Erythroblast (primary cell): ENCODE results near the gene NXF1.

ENCODE experiments used
- GATA1 ChIP-seq: IDR thresholded peaks from 2 replicates; pipeline ENCODE4 v1.6.1; 2011; ENCODE audit warnings: low read depth, mild to moderate bottlenecking, control low read depth, low read length, moderate library complexity
- POLR2A ChIP-seq: IDR thresholded peaks from 2 replicates; pipeline ENCODE4 v1.6.1; 2011; ENCODE audit warnings: mild to moderate bottlenecking, low read length

DNA sequence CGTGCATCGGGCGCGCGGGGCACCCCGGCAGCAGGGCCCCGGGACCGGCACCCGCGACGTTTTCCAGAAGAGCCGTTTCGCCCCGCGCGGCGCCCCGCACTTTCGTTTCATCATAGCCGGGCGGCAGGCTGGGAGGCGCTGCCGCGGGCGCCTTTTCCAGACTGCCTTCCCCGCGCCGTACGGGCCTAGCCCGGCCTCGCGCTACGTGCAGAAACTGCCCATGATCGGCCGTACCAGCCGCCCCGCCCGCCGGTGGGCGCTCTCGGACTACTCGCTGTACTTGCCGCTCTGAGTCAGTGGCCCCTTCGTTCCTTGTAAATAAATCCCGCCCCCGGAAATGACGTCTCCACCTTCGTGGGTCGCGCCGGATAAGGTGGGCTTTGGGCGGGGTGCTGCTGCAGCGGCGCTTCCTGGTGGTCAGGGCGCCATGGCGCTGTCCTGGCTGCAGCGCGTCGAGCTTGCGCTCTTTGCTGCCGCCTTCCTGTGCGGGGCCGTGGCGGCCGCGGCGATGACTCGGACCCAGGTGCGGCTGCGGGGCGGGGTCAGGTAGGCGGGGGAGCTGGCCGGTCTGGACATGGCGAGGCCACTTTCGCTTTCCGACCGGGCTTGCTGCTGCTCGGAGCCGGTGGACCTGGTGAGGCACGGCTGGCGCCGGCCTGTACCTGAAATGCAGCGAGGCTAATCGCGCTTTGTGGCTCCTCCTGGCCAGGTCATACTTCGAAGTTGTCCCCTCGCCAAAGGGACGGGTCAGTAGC is 18.1 kb downstream of the NXF1 start, which contains the start of gene TMEM179B:
- TF ChIP-seq POLR2A = peak; percentile 97
- no peak for TF ChIP-seq GATA1
